SK-N-SH (cell line): ENCODE data around the gene PRKRIP1. TPM values are rescaled to one million over a fixed set of nuclear protein-coding genes. Genes with fewer than 3 reads are reported as not detected.
A peak's percentile ranks its signal among the peaks of the same experiment; 100 is the strongest.

Source experiments
- CTCF ChIA-PET: fragments of 300-600, 350-600 bp; formaldehyde crosslinking; extraction: SDS; loops from one replicate; lab custom pipeline; 2021; lab: Yijun Ruan, JAX
- POLR2A ChIA-PET: fragments of 350-600 bp; sonication (Branson Sonifier 250); formaldehyde crosslinking; extraction: SDS; loops from one replicate; lab custom pipeline; 2020; ENCODE audit warnings: antibody characterized with exemption, inconsistent platforms; lab: Yijun Ruan, JAX
- DNase-seq: peaks from one replicate; pipeline ENCODE4 v3.0.0; 2012
- H2AFZ ChIP-seq: fragments of 200-600 bp; sonication (generic); 2 replicates; pipeline ENCODE4 v1.8.1; 2016; ENCODE audit warnings: antibody characterized with exemption, mild to moderate bottlenecking, low read depth
- H3F3A ChIP-seq: fragments of 200-600 bp; sonication (generic); replicated peaks from 2 replicates; pipeline ENCODE3; 2016; ENCODE audit warnings: antibody characterized with exemption, mild to moderate bottlenecking; ENCODE audit not compliant: insufficient read depth
- H3K27ac ChIP-seq, 2 experiments: fragments of 200-500 bp in 1 of 2; fragments of 200-600 bp in 1 of 2; sonication (Bioruptor generic) in 1 of 2; sonication (generic), shearing (Covaris generic) in 1 of 2; 2 replicates each; pipeline versions ENCODE4 v1.5.1 to v1.6.1; 2014 to 2016; ENCODE audit warnings: low read depth in 2 of 2, inconsistent platforms in 1 of 2, low read length in 1 of 2, mild to moderate bottlenecking in 1 of 2, mixed read lengths in 1 of 2
- H3K27me3 ChIP-seq: fragments of 200-600 bp; sonication (generic), shearing (Covaris generic); 2 replicates; pipeline ENCODE4 v1.6.1; 2016; ENCODE audit warnings: mixed run types; ENCODE audit not compliant: insufficient read depth
- H3K36me3 ChIP-seq, 2 experiments: fragments of 200-500 bp in 1 of 2; fragments of 200-600 bp in 1 of 2; sonication (Bioruptor generic) in 1 of 2; sonication (generic) in 1 of 2; replicated peaks in 1 of 2; 2 replicates each; pipeline versions ENCODE3 to v1.5.1; 2014 to 2016; ENCODE audit warnings: low read length in 1 of 2, mild to moderate bottlenecking in 1 of 2; ENCODE audit not compliant: insufficient read depth in 2 of 2, control insufficient read depth in 1 of 2
- H3K4me1 ChIP-seq, 2 experiments: fragments of 200-500 bp in 1 of 2; fragments of 200-600 bp in 1 of 2; sonication (Bioruptor generic) in 1 of 2; sonication (generic), shearing (Covaris generic) in 1 of 2; 2 replicates each; pipeline versions ENCODE4 v1.5.1 to v1.6.1; 2014 to 2016; ENCODE audit warnings: low read depth in 1 of 2, low read length in 1 of 2, mixed run types in 1 of 2; ENCODE audit not compliant: insufficient read depth in 2 of 2, control insufficient read depth in 1 of 2
- H3K4me2 ChIP-seq: fragments of 200-600 bp; sonication (generic), shearing (Covaris generic); 2 replicates; pipeline ENCODE4 v1.6.1; 2017; ENCODE audit warnings: mixed run types
- H3K4me3 ChIP-seq, 2 experiments: fragments of 200-500 bp in 1 of 2; fragments of 200-600 bp in 1 of 2; sonication (Bioruptor generic) in 1 of 2; sonication (generic), shearing (Covaris generic) in 1 of 2; 2 replicates each; pipeline versions ENCODE4 v1.5.1 to v1.8.1; 2014 to 2016; ENCODE audit warnings: low read depth in 2 of 2, inconsistent platforms in 1 of 2, low read length in 1 of 2, mild to moderate bottlenecking in 1 of 2, mixed read lengths in 1 of 2, moderate library complexity in 1 of 2
- H3K79me2 ChIP-seq: fragments of 200-600 bp; sonication (generic); 2 replicates; pipeline ENCODE4 v1.8.1; 2017; ENCODE audit warnings: mild to moderate bottlenecking; ENCODE audit not compliant: insufficient read depth
- H3K9ac ChIP-seq: fragments of 200-600 bp; sonication (generic); 2 replicates; pipeline ENCODE4 v1.6.1; 2017; ENCODE audit warnings: mixed run types
- H3K9me2 ChIP-seq: fragments of 200-600 bp; sonication (generic); 2 replicates; pipeline ENCODE4 v1.6.1; 2017; ENCODE audit warnings: mixed run types
- H3K9me3 ChIP-seq: fragments of 200-600 bp; sonication (generic); 2 replicates; pipeline ENCODE4 v1.6.1; 2017; ENCODE audit warnings: mixed run types, mild to moderate bottlenecking, moderate library complexity
- H4K20me1 ChIP-seq: fragments of 200-600 bp; sonication (generic); 2 replicates; pipeline ENCODE4 v1.6.1; 2017; ENCODE audit warnings: mild to moderate bottlenecking, mixed run types; ENCODE audit not compliant: insufficient read depth
- EZH2phosphoT487 ChIP-seq: fragments of 200-600 bp; sonication (generic); IDR thresholded peaks from 2 replicates; pipeline ENCODE4 v1.6.1; 2017; ENCODE audit warnings: low read depth, mixed run types, mild to moderate bottlenecking, antibody characterized with exemption, moderate library complexity, borderline replicate concordance
- FOXJ3 ChIP-seq: sonication (generic); formaldehyde crosslinking; IDR thresholded peaks from 2 replicates; pipeline ENCODE4 v1.5.1; 2020; ENCODE audit warnings: mild to moderate bottlenecking, missing genetic modification reagents
- GABPA ChIP-seq: IDR thresholded peaks from 2 replicates; pipeline ENCODE4 v1.4.0; 2012; ENCODE audit warnings: low read depth, mild to moderate bottlenecking
- GATA2 ChIP-seq: sonication (generic); formaldehyde crosslinking; IDR thresholded peaks from 2 replicates; pipeline ENCODE4 v1.5.0; 2020; ENCODE audit warnings: mild to moderate bottlenecking, missing genetic modification reagents
- IRF3 ChIP-seq: fragments of 150-350 bp; IDR thresholded peaks from 2 replicates; pipeline ENCODE4 v1.6.1; 2016; ENCODE audit warnings: mild to moderate bottlenecking, low read depth, low read length
- JUND ChIP-seq: IDR thresholded peaks from 2 replicates; pipeline ENCODE4 v1.4.0; 2012
- MXI1 ChIP-seq: IDR thresholded peaks from 2 replicates; pipeline ENCODE4 v1.6.1; 2012; ENCODE audit warnings: mild to moderate bottlenecking, low read depth, low read length, improper control_type of control experiment
- NFIC ChIP-seq: IDR thresholded peaks from 2 replicates; pipeline ENCODE4 v1.4.0; 2012; ENCODE audit warnings: borderline replicate concordance
- NRF1 ChIP-seq: IDR thresholded peaks from 2 replicates; pipeline ENCODE4 v1.6.1; 2012; ENCODE audit warnings: low read depth, mild to moderate bottlenecking, low read length
- POLR2AphosphoS5 ChIP-seq: IDR thresholded peaks from 2 replicates; pipeline ENCODE4 v1.6.1; 2012; ENCODE audit warnings: low read depth, low read length
- RCOR1 ChIP-seq: fragments of 150-350 bp; IDR thresholded peaks from 2 replicates; pipeline ENCODE4 v1.6.1; 2017; ENCODE audit warnings: antibody characterized with exemption, low read length
- REST ChIP-seq: IDR thresholded peaks from 2 replicates; pipeline ENCODE4 v1.6.1; 2012; ENCODE audit warnings: mild to moderate bottlenecking, low read depth, low read length, moderate library complexity
- RXRA ChIP-seq: IDR thresholded peaks from 2 replicates; pipeline ENCODE4 v1.4.0; 2012; ENCODE audit warnings: low read depth, mild to moderate bottlenecking, borderline replicate concordance
- SIN3A ChIP-seq: IDR thresholded peaks from 2 replicates; pipeline ENCODE4 v1.6.1; 2012; ENCODE audit warnings: low read depth, mild to moderate bottlenecking, low read length, moderate library complexity, borderline replicate concordance
- SMC3 ChIP-seq: IDR thresholded peaks from 2 replicates; pipeline ENCODE4 v1.6.1; 2012; ENCODE audit warnings: low read depth, low read length, improper control_type of control experiment
- TAF1 ChIP-seq: IDR thresholded peaks from 2 replicates; pipeline ENCODE4 v1.6.1; 2012; ENCODE audit warnings: low read depth, mild to moderate bottlenecking, low read length, moderate library complexity, borderline replicate concordance
- USF2 ChIP-seq: fragments of 150-350 bp; IDR thresholded peaks from 2 replicates; pipeline ENCODE4 v1.6.1; 2017; ENCODE audit warnings: antibody characterized with exemption, low read length, low read depth, borderline replicate concordance
- ZBTB33 ChIP-seq: IDR thresholded peaks from 2 replicates; pipeline ENCODE4 v1.4.0; 2012; ENCODE audit warnings: low read depth, borderline replicate concordance
- WGBS: methylation state at CpG from one replicate; pipeline ENCODE4 v1.1.6; 2017; ENCODE audit warnings: low lambda C conversion rate; 5-methylcytosine and 5-hydroxymethylcytosine counted together
- polyA plus RNA-seq, 3 experiments: library from polyadenylated mRNA; depleted of rRNA; stranded (reverse); fragments of >200 nt; gene quantifications; 2 replicates each; pipeline ENCODE4 v1.2.3, GENCODE V29; 2012
- TF ChIP-seq, protein P1 (sequence below): IDR thresholded peaks from 2 replicates; pipeline ENCODE4; 2012
- TF ChIP-seq, protein P2 (sequence below): IDR thresholded peaks from 2 replicates; pipeline ENCODE4 v1.4.0; 2012; ENCODE audit warnings: low read depth, borderline replicate concordance

PRKRIP1 gene
- polyA plus RNA-seq, 1 of the 3 experiments (the other 2 are of a cell fraction), result 41.2 TPM

DNA sequence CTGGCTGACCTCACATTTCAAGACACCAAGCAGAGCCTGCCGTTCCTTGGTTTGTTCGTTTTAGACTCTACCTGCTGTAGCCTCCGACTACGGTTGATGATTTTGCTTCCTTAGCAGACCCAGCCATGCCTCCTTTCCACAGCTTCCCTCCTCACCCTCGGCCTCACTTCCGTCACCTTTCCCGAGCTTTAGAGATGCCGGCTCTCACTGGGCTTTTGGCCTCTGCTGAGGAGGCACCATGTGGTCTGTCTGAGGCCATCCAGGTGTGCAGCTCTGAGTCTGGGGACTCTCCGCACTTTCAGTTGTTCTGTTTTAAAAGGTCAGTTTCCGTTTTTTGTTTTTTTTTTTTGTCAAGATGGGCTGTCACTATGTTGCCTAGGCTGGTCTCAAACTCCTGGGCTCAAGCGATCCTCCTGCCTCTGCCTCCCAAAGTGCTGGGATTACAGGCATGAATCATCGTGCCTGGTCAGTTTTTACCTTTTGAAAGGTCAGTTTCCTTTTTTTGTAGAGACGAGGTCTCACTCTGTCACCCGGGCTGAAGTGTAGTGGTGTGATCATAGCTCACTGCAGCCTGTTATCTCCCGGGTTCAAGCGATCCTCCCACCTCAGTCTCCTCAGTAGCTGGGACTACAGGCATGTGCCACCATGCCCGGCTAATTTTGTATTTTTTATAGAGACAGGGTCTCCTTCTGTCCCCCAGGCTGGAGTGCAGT, 49.0 kb downstream of the PRKRIP1 start:
- H3K79me2 ChIP-seq, result peaks cover 16% of the 10 kb centered on the region
- CTCF ChIA-PET, result interaction anchor here (0.8 to 2.0 kb wide), 2 partner anchors 19 to 22 kb away, joined by 3 to 4 read pairs; partner anchors contain the start of genes ALKBH4 and LRWD1
- no peak overlapping the region for H3K27ac ChIP-seq
- peaks cover 20 to 51% of the 10 kb centered on the region in 2 experiments for H3K36me3 ChIP-seq
- no peaks in the 10 kb centered on the region for H3K9me3 ChIP-seq
- H3F3A ChIP-seq, result peaks cover 6% of the 10 kb centered on the region
- POLR2A ChIA-PET, result no interaction called here
- H4K20me1 ChIP-seq, result no peaks in the 10 kb centered on the region
- peak; percentile 4 for DNase-seq
- H3K4me1 ChIP-seq, result peaks cover 7 to 10% of the 10 kb centered on the region in 2 experiments; a peak in 2 of 4 replicates
- WGBS, result 89% methylated on average over 17 of the region's 17 CpGs
- TF ChIP-seq FOXJ3 (no peak), TAF1 (no peak), ZBTB33 (no peak), JUND (no peak), IRF3 (no peak), GABPA (no peak), POLR2AphosphoS5 (no peak), MXI1 (no peak), REST (no peak), SIN3A (no peak), SMC3 (no peak), GATA2 (CRISPR knock-in tag) (no peak), RCOR1 (no peak), USF2 (no peak), NRF1 (no peak), RXRA (no peak), EZH2phosphoT487 (no peak), NFIC (no peak)
- TF ChIP-seq, protein P1, sequence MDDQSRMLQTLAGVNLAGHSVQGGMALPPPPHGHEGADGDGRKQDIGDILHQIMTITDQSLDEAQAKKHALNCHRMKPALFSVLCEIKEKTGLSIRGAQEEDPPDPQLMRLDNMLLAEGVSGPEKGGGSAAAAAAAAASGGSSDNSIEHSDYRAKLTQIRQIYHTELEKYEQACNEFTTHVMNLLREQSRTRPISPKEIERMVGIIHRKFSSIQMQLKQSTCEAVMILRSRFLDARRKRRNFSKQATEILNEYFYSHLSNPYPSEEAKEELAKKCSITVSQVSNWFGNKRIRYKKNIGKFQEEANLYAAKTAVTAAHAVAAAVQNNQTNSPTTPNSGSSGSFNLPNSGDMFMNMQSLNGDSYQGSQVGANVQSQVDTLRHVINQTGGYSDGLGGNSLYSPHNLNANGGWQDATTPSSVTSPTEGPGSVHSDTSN, result no peak
- TF ChIP-seq, protein P2, sequence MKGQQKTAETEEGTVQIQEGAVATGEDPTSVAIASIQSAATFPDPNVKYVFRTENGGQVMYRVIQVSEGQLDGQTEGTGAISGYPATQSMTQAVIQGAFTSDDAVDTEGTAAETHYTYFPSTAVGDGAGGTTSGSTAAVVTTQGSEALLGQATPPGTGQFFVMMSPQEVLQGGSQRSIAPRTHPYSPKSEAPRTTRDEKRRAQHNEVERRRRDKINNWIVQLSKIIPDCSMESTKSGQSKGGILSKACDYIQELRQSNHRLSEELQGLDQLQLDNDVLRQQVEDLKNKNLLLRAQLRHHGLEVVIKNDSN, result no peak
- H3K9ac ChIP-seq, result no peak overlapping the region
- H3K9me2 ChIP-seq, result no peaks in the 10 kb centered on the region
- H3K27me3 ChIP-seq, result no peaks in the 10 kb centered on the region
- no peak overlapping the region for H2AFZ ChIP-seq
- H3K4me2 ChIP-seq, result no peak overlapping the region
- no peak overlapping the region for H3K4me3 ChIP-seq
